PFSK-1 (cell line): Measurements from ENCODE around the gene MAGI1.

Source experiments
- FOXP2 ChIP-seq: optimal IDR thresholded peaks from 2 replicates; pipeline ENCODE3; 2011; ENCODE audit warnings: borderline replicate concordance, control low read depth, inconsistent platforms; ENCODE audit not compliant: insufficient read depth; ENCODE audit errors: extremely low read length, extremely low read depth
- POLR2AphosphoS5 ChIP-seq: IDR thresholded peaks from 2 replicates; pipeline ENCODE4 v1.6.1; 2012; ENCODE audit warnings: low read depth, mild to moderate bottlenecking, control low read depth, low read length, moderate library complexity
- REST ChIP-seq, 2 experiments: IDR thresholded peaks; 2 replicates each; pipeline versions ENCODE4 v1.6.1 to v1.8.0; 2011 to 2012; ENCODE audit warnings: low read depth in 2 of 2, low read length in 2 of 2, control low read depth in 1 of 2, inconsistent platforms in 1 of 2, mild to moderate bottlenecking in 1 of 2, moderate library complexity in 1 of 2; ENCODE audit not compliant: insufficient read depth in 1 of 2
- SIN3A ChIP-seq: IDR thresholded peaks from 2 replicates; pipeline ENCODE4 v1.6.1; 2012; ENCODE audit warnings: mild to moderate bottlenecking, low read length, moderate library complexity, borderline replicate concordance; ENCODE audit not compliant: insufficient read depth
- TAF1 ChIP-seq: IDR thresholded peaks from 2 replicates; pipeline ENCODE4 v1.6.1; 2012; ENCODE audit warnings: low read length, control low read depth, borderline replicate concordance; ENCODE audit not compliant: insufficient read depth

The MAGI1 gene

GRCh38 chr3:66019896-66020295 is 18.8 kb downstream of the MAGI1 start:
- TF ChIP-seq TAF1 (no peak), REST (IDR thresholded peaks at IDR 0.05; ENCODE audit: insufficient read depth in 1 of 2, low read depth in 2 of 2, low read length in 2 of 2) (no peak), FOXP2 (no peak), SIN3A (no peak)

- TF ChIP-seq FOXP2 (no peak), SIN3A (no peak), TAF1 (no peak), REST (IDR thresholded peaks at IDR 0.05; ENCODE audit: insufficient read depth in 1 of 2, low read depth in 2 of 2, low read length in 2 of 2) (no peak), POLR2AphosphoS5 (no peak)
Observed at GRCh38 chr3:66018057-66019033, 20.4 kb downstream of the MAGI1 start.

GRCh38 chr3:66017591-66017990 is 21.1 kb downstream of the MAGI1 start:
- TF ChIP-seq POLR2AphosphoS5 (no peak), REST (IDR thresholded peaks at IDR 0.05; ENCODE audit: insufficient read depth in 1 of 2, low read depth in 2 of 2, low read length in 2 of 2) (no peak), TAF1 (no peak), FOXP2 (no peak), SIN3A (no peak)

- TF ChIP-seq SIN3A (no peak), REST (IDR thresholded peaks at IDR 0.05; ENCODE audit: insufficient read depth in 1 of 2, low read depth in 2 of 2, low read length in 2 of 2) (no peak), TAF1 (no peak), FOXP2 (no peak), POLR2AphosphoS5 (no peak)
Observed at GRCh38 chr3:66017084-66017483, 21.6 kb downstream of the MAGI1 start.

- TF ChIP-seq FOXP2 (no peak), TAF1 (no peak), REST (IDR thresholded peaks at IDR 0.05; ENCODE audit: insufficient read depth in 1 of 2, low read depth in 2 of 2, low read length in 2 of 2) (no peak), SIN3A (no peak), POLR2AphosphoS5 (no peak)
Observed at GRCh38 chr3:66015841-66016240, 22.9 kb downstream of the MAGI1 start.
